OCI-LY3 (cell line): ENCODE results near the gene TSC22D3.

ENCODE experiments used
- EZH2phosphoT487 ChIP-seq: fragments of 200-600 bp; shearing (Covaris generic); IDR thresholded peaks from 2 replicates; pipeline ENCODE4 v1.6.1; 2018; ENCODE audit warnings: antibody characterized with exemption, mixed run types, low read depth
- TF ChIP-seq, protein P1 (sequence below): fragments of 200-600, 300-600 bp; sonication (generic); IDR thresholded peaks from 2 replicates; pipeline ENCODE4 v1.5.1; 2014; ENCODE audit warnings: antibody characterized with exemption, low read length, low read depth

- TF ChIP-seq, protein P1, sequence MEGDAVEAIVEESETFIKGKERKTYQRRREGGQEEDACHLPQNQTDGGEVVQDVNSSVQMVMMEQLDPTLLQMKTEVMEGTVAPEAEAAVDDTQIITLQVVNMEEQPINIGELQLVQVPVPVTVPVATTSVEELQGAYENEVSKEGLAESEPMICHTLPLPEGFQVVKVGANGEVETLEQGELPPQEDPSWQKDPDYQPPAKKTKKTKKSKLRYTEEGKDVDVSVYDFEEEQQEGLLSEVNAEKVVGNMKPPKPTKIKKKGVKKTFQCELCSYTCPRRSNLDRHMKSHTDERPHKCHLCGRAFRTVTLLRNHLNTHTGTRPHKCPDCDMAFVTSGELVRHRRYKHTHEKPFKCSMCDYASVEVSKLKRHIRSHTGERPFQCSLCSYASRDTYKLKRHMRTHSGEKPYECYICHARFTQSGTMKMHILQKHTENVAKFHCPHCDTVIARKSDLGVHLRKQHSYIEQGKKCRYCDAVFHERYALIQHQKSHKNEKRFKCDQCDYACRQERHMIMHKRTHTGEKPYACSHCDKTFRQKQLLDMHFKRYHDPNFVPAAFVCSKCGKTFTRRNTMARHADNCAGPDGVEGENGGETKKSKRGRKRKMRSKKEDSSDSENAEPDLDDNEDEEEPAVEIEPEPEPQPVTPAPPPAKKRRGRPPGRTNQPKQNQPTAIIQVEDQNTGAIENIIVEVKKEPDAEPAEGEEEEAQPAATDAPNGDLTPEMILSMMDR = no peak
- no peak for TF ChIP-seq EZH2phosphoT487
Measured at GRCh38 chrX:107758231-107758766, 17.3 kb downstream of the TSC22D3 start.
